Mesodermal cell (in vitro differentiated cells): ENCODE measurements around the gene SPSB1.

Source experiments
- H3K27ac ChIP-seq: 2 replicates; pipeline ENCODE4 v1.7.0; 2013; ENCODE audit warnings: mild to moderate bottlenecking, low read depth, low read length, moderate library complexity; ENCODE audit not compliant: severe bottlenecking
- H3K36me3 ChIP-seq: 2 replicates; pipeline ENCODE4 v1.7.1; 2013; ENCODE audit warnings: mild to moderate bottlenecking, low read length, moderate library complexity; ENCODE audit not compliant: control insufficient read depth, insufficient read depth
- H3K4me1 ChIP-seq: one replicate; pipeline ENCODE4 v1.7.1; 2013; ENCODE audit warnings: mild to moderate bottlenecking, low read length; ENCODE audit not compliant: insufficient read depth, control insufficient read depth, poor library complexity, severe bottlenecking
- H3K4me3 ChIP-seq: 2 replicates; pipeline ENCODE4 v1.7.0; 2013; ENCODE audit warnings: low read length, control low read depth, mild to moderate bottlenecking; ENCODE audit not compliant: insufficient read depth, poor library complexity, severe bottlenecking; ENCODE audit errors: extremely low read depth
- H3K9me3 ChIP-seq: 2 replicates; pipeline ENCODE4 v1.7.1; 2013; ENCODE audit warnings: mild to moderate bottlenecking, low read length, moderate library complexity; ENCODE audit not compliant: control insufficient read depth
- WGBS, 2 experiments: methylation state at CpG; one replicate each; pipeline ENCODE4 v1.1.5; 2013; ENCODE audit warnings: missing lambda C conversion rate in 2 of 2; ENCODE audit not compliant: insufficient coverage in 2 of 2; 5-methylcytosine and 5-hydroxymethylcytosine counted together

SPSB1 gene

GRCh38 chr1:9249263-9249533, 43.5 kb upstream of the SPSB1 start:
- 83 to 96% methylated on average over 3 of the region's 3 CpGs for WGBS, 2 experiments
- Histone ChIP-seq H3K4me1 (peaks cover 45% of the 10 kb centered on the region), H3K36me3 (peaks cover 6% of the 10 kb centered on the region), H3K9me3 (no peaks in the 10 kb centered on the region), H3K4me3 (no peak overlapping the region), H3K27ac (no peak overlapping the region)

GRCh38 chr1:9249534-9250410, 42.9 kb upstream of the SPSB1 start:
- no peak overlapping the region for H3K4me3 ChIP-seq
- H3K4me1 ChIP-seq: peaks cover 51% of the 10 kb centered on the region
- peaks cover 6% of the 10 kb centered on the region for H3K36me3 ChIP-seq
- H3K9me3 ChIP-seq: no peaks in the 10 kb centered on the region
- 64 to 79% methylated on average over 10 to 16 of the region's 17 CpGs for WGBS, 2 experiments
- peak overlapping the region; percentile 36 for H3K27ac ChIP-seq

DNA sequence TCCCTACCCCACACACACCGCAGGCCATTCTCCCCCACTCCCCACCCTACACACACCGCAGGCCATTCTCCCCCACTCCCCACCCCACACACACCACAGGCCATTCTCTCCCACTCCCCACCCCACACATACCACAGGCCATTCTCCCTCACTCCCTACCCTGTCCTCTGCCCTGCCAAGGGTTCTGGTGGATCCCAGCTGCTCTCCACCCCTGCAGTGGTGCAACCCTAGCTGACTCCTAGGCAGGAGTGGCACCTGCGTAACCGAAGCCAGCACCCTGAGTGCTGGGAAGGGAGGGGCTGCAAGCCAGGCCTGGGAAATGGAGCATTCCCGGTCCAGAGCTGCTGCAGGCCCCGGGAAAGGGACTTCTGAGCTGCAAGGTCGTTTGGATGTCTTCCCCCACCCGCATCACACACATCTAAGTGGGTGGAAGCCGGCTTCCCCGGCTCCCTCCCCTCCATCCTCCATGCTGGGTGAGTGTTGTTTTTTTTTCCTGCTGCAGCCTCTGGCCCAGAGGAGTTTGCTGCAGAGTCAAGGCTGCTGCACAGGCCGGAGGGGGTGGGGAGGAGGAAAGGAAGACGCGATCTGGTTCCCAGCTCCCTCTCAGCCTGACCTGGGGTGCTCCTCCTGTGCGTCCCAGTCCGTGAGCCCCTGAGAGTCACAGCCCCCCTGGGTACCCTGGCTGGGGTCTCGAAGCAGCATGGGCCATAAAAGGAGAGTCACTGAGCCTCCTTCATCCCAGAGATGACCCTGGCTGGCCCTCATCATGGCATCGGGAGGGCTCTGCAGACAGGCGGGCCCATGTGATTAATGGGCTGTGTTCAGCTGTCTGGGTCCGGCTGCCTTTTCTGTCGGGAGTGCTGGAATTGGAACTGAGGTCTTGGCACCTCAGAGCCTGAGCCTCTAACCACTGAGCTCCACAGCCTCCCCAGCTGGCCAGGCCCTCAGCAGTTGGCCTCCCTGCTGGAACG, 42.0 kb upstream of the SPSB1 start:
- Histone ChIP-seq H3K9me3 (no peaks in the 10 kb centered on the region), H3K4me1 (peaks cover 52% of the 10 kb centered on the region), H3K4me3 (no peak overlapping the region), H3K27ac (peak overlapping the region; percentile 16), H3K36me3 (peaks cover 6% of the 10 kb centered on the region)
- 48 to 66% methylated on average over 7 to 12 of the region's 21 CpGs for WGBS, 2 experiments

DNA sequence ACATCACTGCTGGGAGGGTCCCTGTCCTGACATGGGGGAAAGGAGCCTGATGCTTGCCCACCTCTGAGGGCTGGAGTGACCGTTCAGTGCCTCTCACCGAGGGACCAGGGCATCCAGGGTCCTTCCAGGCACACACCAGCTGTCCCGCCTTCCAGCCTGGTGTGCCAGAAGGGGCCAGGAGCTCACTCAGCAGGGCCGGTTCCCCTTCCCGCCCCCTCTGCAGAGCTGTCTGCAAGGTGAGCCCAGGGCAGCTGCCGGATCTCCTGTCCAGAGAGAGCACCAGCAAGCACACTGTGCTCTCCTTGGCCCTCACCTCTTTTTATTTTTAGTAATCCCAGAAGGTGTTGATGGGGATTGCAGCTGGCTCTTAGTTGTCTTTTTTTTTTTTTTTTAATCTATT, 41.2 kb upstream of the SPSB1 start:
- Histone ChIP-seq H3K4me1 (peaks cover 52% of the 10 kb centered on the region), H3K27ac (no peak overlapping the region), H3K36me3 (peaks cover 6% of the 10 kb centered on the region), H3K4me3 (no peak overlapping the region), H3K9me3 (no peaks in the 10 kb centered on the region)
- WGBS, 2 experiments: 62 to 66% methylated on average over 5 to 6 of the region's 6 CpGs

DNA sequence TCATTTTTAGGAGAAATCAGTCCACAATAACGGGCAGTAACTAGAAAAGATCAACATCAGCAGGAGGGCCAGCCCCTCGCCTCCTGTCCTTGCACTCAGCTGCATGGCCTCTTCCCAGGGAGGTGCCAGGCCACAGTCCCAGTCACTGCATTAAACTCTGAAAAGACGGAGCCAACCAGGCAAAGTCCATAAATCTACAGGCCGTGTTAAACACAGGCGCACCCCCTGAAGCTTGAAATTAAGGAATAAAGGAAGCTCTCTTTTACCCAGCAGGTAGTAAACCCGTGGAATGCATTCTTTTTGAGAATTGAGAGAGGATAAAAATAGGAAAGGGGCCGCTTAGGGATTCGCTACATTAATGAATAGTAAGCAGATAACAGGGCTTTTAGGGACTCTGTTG, 39.7 kb upstream of the SPSB1 start:
- Histone ChIP-seq H3K27ac (peak overlapping the region; percentile 84), H3K36me3 (no peaks in the 10 kb centered on the region), H3K4me1 (peaks cover 52% of the 10 kb centered on the region), H3K9me3 (no peaks in the 10 kb centered on the region), H3K4me3 (no peak overlapping the region)
- 32 to 34% methylated on average over 5 to 6 of the region's 8 CpGs for WGBS, 2 experiments

DNA sequence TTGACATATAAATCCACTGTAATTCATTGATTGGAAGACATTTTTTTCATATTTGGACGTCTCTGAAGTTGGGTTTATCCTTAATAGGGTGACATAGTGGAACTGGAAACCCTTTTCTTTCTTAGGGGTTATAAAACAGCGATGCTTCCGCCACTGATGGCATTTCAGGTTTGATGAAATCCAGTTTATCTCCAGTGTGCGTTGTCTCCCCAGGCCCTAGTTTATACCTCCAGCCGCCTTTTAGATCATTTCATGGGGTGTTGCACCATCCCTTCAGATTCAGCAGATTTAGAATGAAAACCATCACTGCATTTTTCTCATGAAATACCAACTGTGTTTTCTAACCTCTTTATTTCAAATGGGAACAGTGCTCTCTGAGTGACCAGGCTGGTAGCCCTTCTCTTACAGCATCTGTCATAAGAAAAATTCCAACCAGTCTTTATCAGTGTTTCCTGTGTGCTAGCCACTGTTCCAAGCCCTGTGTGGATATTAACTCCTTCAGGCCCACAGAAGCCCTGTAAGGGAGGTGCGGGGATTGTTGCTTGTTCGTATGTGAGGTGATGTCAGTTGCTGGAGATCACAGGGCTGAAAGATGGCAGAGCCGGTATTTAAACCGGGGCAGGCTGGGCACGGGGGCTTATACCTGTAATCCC, 39.1 kb upstream of the SPSB1 start:
- no peaks in the 10 kb centered on the region for H3K36me3 ChIP-seq

GRCh38 chr1:9256332-9256731, 36.4 kb upstream of the SPSB1 start:
- H3K36me3 ChIP-seq: no peaks in the 10 kb centered on the region
- H3K4me1 ChIP-seq: peaks cover 32% of the 10 kb centered on the region
- H3K9me3 ChIP-seq: peaks cover 21% of the 10 kb centered on the region
- H3K4me3 ChIP-seq: no peak overlapping the region
- 96% methylated on average over 7 of the region's 7 CpGs for WGBS, 2 experiments
- H3K27ac ChIP-seq: no peak overlapping the region

More for the DNA sequence above, 39.1 kb upstream of the SPSB1 start:
- Histone ChIP-seq H3K27ac (peak overlapping the region; percentile 84), H3K4me1 (peaks cover 52% of the 10 kb centered on the region), H3K9me3 (peaks cover 4% of the 10 kb centered on the region), H3K4me3 (no peak overlapping the region)
- 69 to 73% methylated on average over 8 to 10 of the region's 10 CpGs for WGBS, 2 experiments

DNA sequence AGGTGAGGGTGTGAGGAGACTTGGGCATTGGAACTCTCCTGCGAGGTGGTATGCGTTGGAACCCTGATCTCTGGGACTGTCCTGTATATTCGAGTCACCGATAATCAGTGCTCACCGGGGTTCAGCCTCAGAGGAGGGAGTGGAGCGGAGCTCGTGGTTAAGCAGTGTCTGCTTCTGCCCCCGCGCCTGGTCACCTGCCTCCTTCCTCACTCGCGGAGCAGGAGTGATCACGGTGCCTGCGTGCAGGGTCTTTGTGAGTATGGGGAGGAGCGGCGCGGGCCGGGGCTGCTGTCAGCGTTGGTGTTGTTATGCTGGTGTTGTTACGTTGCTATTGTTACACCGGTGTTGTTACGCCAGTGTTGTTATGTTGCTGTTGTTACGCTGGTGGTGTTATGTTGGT, 34.8 kb upstream of the SPSB1 start:
- WGBS, 2 experiments: 94 to 96% methylated on average over 12 to 19 of the region's 22 CpGs
- H3K36me3 ChIP-seq: no peaks in the 10 kb centered on the region
- peaks cover 20% of the 10 kb centered on the region for H3K4me1 ChIP-seq
- no peak overlapping the region for H3K27ac ChIP-seq
- no peak overlapping the region for H3K4me3 ChIP-seq
- peaks cover 21% of the 10 kb centered on the region for H3K9me3 ChIP-seq

GRCh38 chr1:9258629-9259028, 34.1 kb upstream of the SPSB1 start:
- no peak overlapping the region for H3K4me3 ChIP-seq
- no peak overlapping the region for H3K27ac ChIP-seq
- H3K4me1 ChIP-seq: peaks cover 12% of the 10 kb centered on the region
- no peaks in the 10 kb centered on the region for H3K36me3 ChIP-seq
- H3K9me3 ChIP-seq: peaks cover 21% of the 10 kb centered on the region
- 96 to 98% methylated on average over 6 to 8 of the region's 9 CpGs for WGBS, 2 experiments

- no peak overlapping the region for H3K27ac ChIP-seq
- peaks cover 4% of the 10 kb centered on the region for H3K36me3 ChIP-seq
- no peaks in the 10 kb centered on the region for H3K4me1 ChIP-seq
- no peak overlapping the region for H3K4me3 ChIP-seq
- peaks cover 21% of the 10 kb centered on the region for H3K9me3 ChIP-seq
- 92 to 95% methylated on average over 15 to 19 of the region's 20 CpGs for WGBS, 2 experiments
Measured at GRCh38 chr1:9260059-9260766, 32.5 kb upstream of the SPSB1 start.
